ENCODE measurements around the gene TACR1. TPM values are rescaled to one million over a fixed set of nuclear protein-coding genes. Genes with fewer than 3 reads are reported as not detected.
A peak's percentile ranks its signal among the peaks of the same experiment; 100 is the strongest.

The TACR1 gene
- total RNA-seq, 2 donors from 2014 or later: not detected

DNA sequence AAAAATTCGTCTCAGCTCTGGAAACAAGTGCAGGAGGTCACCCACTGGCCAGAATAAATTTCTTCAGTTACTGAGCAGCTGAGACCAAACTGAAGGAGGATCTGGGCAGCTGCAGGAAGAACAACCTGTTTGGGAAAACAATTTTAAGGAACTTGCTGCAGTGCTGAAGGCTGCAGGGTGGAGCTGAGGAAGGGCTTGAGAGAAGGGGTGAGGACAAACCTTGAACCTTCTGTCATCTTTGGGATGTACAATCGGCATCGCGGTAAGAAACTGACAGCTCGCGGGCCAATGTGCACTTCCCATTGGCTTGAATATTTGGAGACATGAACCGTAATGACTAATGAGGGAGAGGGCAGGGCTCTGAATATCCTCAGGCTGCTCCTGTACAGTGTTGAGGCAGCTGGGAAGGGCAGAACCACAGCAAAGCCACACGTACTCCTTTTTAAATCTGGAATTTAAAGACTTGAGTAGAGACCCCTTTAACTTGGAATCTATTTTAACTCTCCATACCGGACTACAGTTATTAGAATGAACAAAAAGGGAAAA lies 90.3 kb downstream of the TACR1 start:
- Mint-ChIP-seq H3K27ac (no peak overlapping the region), H3K36me3 (no peaks in the 10 kb centered on the region), H3K4me3 (no peak overlapping the region), H3K27me3 (peaks cover 15 to 23% of the 10 kb centered on the region in 2 donors), H3K9me3 (no peaks in the 10 kb centered on the region), H3K4me1 (ENCODE audit: low read depth in 2 of 2) (no peaks in the 10 kb centered on the region)
- ATAC-seq (no peak), DNase-seq (ENCODE audit: low spot score) (no peak)

DNA sequence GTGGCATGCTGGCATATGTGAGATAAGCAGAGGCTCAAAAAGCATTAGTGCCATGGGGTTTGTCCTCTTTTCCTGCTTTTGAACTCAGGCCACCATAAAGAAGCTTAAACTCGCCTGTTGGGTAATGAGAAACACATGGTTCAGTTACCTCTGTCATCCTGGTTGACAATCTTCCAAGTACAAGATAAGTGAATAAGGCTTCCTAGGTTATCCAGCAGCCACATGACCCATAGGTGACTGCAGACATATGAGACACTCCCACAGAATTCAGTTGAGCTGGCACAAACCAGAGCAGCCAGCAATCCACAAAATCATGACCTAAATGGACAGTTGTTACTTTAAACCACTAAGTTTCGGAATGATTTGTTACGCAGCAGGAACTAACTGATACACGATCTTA lies 97.3 kb downstream of the TACR1 start:
- H3K4me3 Mint-ChIP-seq: no peak overlapping the region
- H3K9me3 Mint-ChIP-seq: no peaks in the 10 kb centered on the region
- peaks cover 17 to 31% of the 10 kb centered on the region in 2 donors for H3K27me3 Mint-ChIP-seq
- H3K4me1 Mint-ChIP-seq (ENCODE audit: low read depth in 2 of 2): no peaks in the 10 kb centered on the region
- DNase-seq (ENCODE audit: low spot score): no peak
- no peaks in the 10 kb centered on the region for H3K36me3 Mint-ChIP-seq
- no peak overlapping the region for H3K27ac Mint-ChIP-seq
- no peak for ATAC-seq

DNA sequence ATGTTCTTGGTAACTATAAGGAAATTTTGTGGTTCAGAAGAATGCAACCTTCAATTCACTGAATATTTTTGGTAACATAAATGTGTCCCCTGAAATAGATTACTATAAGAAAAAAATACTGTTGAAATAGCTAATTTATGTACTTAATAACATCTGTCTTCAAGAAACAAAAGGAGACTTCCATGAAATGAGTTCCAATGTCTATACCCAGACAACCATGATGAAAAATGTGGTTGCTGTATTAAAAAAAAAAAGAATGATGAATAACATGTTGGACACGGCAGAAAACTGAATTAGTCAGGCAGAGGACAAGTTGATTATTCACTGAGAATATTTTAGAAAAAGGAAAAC lies 98.5 kb downstream of the TACR1 start:
- Mint-ChIP-seq H3K27ac (no peak overlapping the region), H3K4me1 (ENCODE audit: low read depth in 2 of 2) (no peaks in the 10 kb centered on the region), H3K27me3 (peaks cover 17 to 30% of the 10 kb centered on the region in 2 donors)

GRCh38 chr2:75100011-75100800 lies 99.1 kb downstream of the TACR1 start:
- Mint-ChIP-seq H3K4me3 (no peak overlapping the region), H3K4me1 (ENCODE audit: low read depth in 2 of 2) (no peaks in the 10 kb centered on the region)
- no peak for ATAC-seq

More for the DNA sequence above, 98.5 kb downstream of the TACR1 start:
- DNase-seq (ENCODE audit: low spot score) (no peak), ATAC-seq (no peak)
- Mint-ChIP-seq H3K4me3 (no peak overlapping the region), H3K9me3 (no peaks in the 10 kb centered on the region), H3K36me3 (no peaks in the 10 kb centered on the region)

GRCh38 chr2:75099521-75099922 lies 99.8 kb downstream of the TACR1 start:
- H3K36me3 Mint-ChIP-seq: no peaks in the 10 kb centered on the region
- DNase-seq (ENCODE audit: low spot score) (no peak), ATAC-seq (no peak)
- peaks cover 1% of the 10 kb centered on the region for H3K9me3 Mint-ChIP-seq
- H3K27me3 Mint-ChIP-seq: peaks cover 15 to 30% of the 10 kb centered on the region in 2 donors
- no peak overlapping the region for H3K4me3 Mint-ChIP-seq
- H3K4me1 Mint-ChIP-seq (ENCODE audit: low read depth in 2 of 2): peaks cover 1% of the 10 kb centered on the region in 2 donors
- no peak overlapping the region for H3K27ac Mint-ChIP-seq

More at GRCh38 chr2:75100011-75100800, 99.1 kb downstream of the TACR1 start:
- Mint-ChIP-seq H3K27me3 (peaks cover 17 to 30% of the 10 kb centered on the region in 2 donors), H3K27ac (no peak overlapping the region), H3K36me3 (no peaks in the 10 kb centered on the region), H3K9me3 (no peaks in the 10 kb centered on the region)
- DNase-seq (ENCODE audit: low spot score): no peak

DNA sequence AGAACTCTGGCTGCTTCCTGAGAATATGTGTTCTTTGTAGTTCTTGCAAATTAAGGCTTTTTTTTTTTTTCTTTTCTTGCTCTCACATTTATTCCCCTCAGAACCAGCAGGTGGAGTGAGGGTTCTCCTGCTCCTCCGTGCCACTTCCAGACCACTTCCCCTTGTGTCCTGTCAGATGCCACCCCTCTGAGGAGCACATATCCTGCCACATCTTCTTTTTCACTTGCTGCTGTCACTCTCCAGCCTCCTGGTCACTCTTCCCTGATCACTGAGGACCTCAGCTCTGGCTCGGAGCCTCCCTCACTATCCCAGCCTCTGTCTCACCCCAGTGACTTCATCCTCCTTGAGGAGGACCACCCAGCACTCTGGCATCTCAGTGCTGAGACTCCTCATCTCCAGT lies 100.5 kb downstream of the TACR1 start:
- Mint-ChIP-seq H3K27me3 (peaks cover 14 to 28% of the 10 kb centered on the region in 2 donors), H3K27ac (no peak overlapping the region), H3K4me1 (ENCODE audit: low read depth in 2 of 2) (peaks cover 4 to 6% of the 10 kb centered on the region in 2 donors), H3K9me3 (peaks cover 4% of the 10 kb centered on the region), H3K36me3 (no peaks in the 10 kb centered on the region), H3K4me3 (no peak overlapping the region)
- DNase-seq (ENCODE audit: low spot score) (no peak), ATAC-seq (no peak)

- H3K36me3 Mint-ChIP-seq: no peaks in the 10 kb centered on the region
- ATAC-seq (no peak), DNase-seq (ENCODE audit: low spot score) (no peak)
- peaks cover 4 to 6% of the 10 kb centered on the region in 2 donors for H3K4me1 Mint-ChIP-seq (ENCODE audit: low read depth in 2 of 2)
- no peak overlapping the region for H3K27ac Mint-ChIP-seq
- peaks cover 4% of the 10 kb centered on the region for H3K9me3 Mint-ChIP-seq
- no peak overlapping the region for H3K4me3 Mint-ChIP-seq
- H3K27me3 Mint-ChIP-seq: peaks cover 12 to 22% of the 10 kb centered on the region in 2 donors
These were observed 101.5 kb downstream of the TACR1 start for GRCh38 chr2:75097831-75098230.

- Mint-ChIP-seq H3K4me3 (no peak overlapping the region), H3K9me3 (peaks cover 4% of the 10 kb centered on the region), H3K36me3 (no peaks in the 10 kb centered on the region), H3K27ac (no peak overlapping the region), H3K27me3 (peaks cover 7 to 8% of the 10 kb centered on the region in 2 donors), H3K4me1 (ENCODE audit: low read depth in 2 of 2) (peaks cover 4 to 6% of the 10 kb centered on the region in 2 donors)
- DNase-seq (ENCODE audit: low spot score) (no peak), ATAC-seq (peak in 1 of 2 donors; percentile 36)
These were observed 104.9 kb downstream of the TACR1 start for GRCh38 chr2:75094405-75094804.

GRCh38 chr2:75090770-75091515 lies 108.4 kb downstream of the TACR1 start:
- peaks cover 6% of the 10 kb centered on the region for H3K36me3 Mint-ChIP-seq
- H3K27me3 Mint-ChIP-seq: peaks cover 5 to 8% of the 10 kb centered on the region in 2 donors
- peaks cover 4 to 6% of the 10 kb centered on the region in 2 donors for H3K4me1 Mint-ChIP-seq (ENCODE audit: low read depth in 2 of 2)
- ATAC-seq (no peak), DNase-seq (ENCODE audit: low spot score) (no peak)
- H3K4me3 Mint-ChIP-seq: no peak overlapping the region
- no peak overlapping the region for H3K27ac Mint-ChIP-seq
- peaks cover 4% of the 10 kb centered on the region for H3K9me3 Mint-ChIP-seq

- Mint-ChIP-seq H3K36me3 (peaks cover 14% of the 10 kb centered on the region), H3K27ac (no peak overlapping the region), H3K4me3 (no peak overlapping the region), H3K27me3 (peaks cover 8 to 17% of the 10 kb centered on the region in 2 donors), H3K9me3 (peaks cover 2% of the 10 kb centered on the region), H3K4me1 (ENCODE audit: low read depth in 2 of 2) (peaks cover 2 to 4% of the 10 kb centered on the region in 2 donors)
- DNase-seq (ENCODE audit: low spot score): no peak
- no peak for ATAC-seq
These were observed 109.8 kb downstream of the TACR1 start for GRCh38 chr2:75089471-75089870.

GRCh38 chr2:75088791-75089190 lies 110.5 kb downstream of the TACR1 start:
- Mint-ChIP-seq H3K27me3 (peaks cover 8 to 17% of the 10 kb centered on the region in 2 donors), H3K4me3 (no peak overlapping the region), H3K36me3 (peaks cover 14% of the 10 kb centered on the region), H3K27ac (no peak overlapping the region), H3K9me3 (no peaks in the 10 kb centered on the region), H3K4me1 (ENCODE audit: low read depth in 2 of 2) (no peaks in the 10 kb centered on the region)
- DNase-seq (ENCODE audit: low spot score): no peak
- no peak for ATAC-seq

DNA sequence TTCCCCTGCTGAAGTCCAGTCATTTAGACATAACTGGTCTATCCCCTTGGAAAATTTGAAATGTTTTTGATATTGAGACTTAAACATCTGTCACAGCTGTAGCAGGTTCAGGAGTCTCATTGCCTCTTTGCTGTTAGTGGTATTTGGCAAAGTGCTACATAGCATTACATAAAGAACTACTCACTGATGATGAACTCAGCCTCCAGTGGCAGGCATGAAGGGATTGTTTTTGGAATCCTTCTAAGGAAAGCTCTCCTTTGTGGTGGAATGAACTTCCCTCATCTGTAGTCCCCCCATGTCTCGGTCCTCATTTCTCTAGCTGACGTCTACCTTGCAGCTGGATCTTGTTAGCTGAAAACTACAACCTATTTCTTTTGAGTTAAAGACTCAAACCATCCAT lies 111.6 kb downstream of the TACR1 start:
- ATAC-seq: no peak
- peaks cover 8 to 17% of the 10 kb centered on the region in 2 donors for H3K27me3 Mint-ChIP-seq

DNA sequence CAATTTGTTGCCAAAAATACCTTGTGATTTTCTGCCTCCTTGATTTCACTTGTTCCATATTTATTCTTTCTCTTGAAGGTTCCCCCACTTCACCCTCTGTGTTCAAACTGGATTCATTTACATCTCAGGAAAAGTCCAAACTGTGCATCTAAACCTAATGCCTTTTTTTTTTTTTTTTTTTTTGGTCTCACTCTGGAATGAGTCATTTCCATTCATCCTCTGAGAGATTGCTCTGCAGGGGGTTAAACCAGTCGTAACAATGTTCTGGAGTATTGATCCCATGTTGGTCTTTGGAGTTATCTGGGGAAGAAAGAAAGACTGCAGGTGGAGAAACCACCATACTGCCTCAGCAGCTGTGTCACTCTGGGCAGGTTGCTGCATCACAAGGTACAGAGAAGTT lies 119.7 kb downstream of the TACR1 start:
- H3K4me1 Mint-ChIP-seq (ENCODE audit: low read depth in 2 of 2): no peaks in the 10 kb centered on the region
- DNase-seq (ENCODE audit: low spot score) (no peak), ATAC-seq (no peak)
- no peak overlapping the region for H3K27ac Mint-ChIP-seq
- H3K36me3 Mint-ChIP-seq: no peaks in the 10 kb centered on the region
- H3K27me3 Mint-ChIP-seq: peaks cover 0 to 2% of the 10 kb centered on the region in 2 donors
- no peak overlapping the region for H3K4me3 Mint-ChIP-seq
- H3K9me3 Mint-ChIP-seq: no peaks in the 10 kb centered on the region

More for the DNA sequence above, 111.6 kb downstream of the TACR1 start:
- Mint-ChIP-seq H3K27ac (no peak overlapping the region), H3K4me1 (ENCODE audit: low read depth in 2 of 2) (no peaks in the 10 kb centered on the region), H3K9me3 (no peaks in the 10 kb centered on the region), H3K36me3 (peaks cover 14% of the 10 kb centered on the region), H3K4me3 (no peak overlapping the region)
- DNase-seq (ENCODE audit: low spot score): no peak

DNA sequence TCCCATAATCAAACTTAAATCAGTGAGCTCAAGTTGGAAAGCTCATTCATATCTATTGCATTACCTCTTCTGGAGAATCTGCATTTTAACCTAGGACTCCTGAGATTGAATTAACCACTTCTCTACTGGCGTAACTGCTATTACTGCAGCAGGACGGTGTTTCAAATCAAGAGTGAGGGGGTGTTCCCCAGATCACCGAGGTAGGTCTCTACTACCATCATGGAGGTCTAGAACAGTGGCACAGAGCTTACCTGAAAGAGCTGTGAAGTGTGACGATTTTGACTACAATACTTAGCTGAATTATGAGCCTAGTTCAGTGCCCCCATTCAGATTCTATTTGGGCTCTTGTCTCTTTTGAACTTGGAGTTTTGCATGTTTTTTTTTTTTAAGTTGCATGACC lies 121.4 kb downstream of the TACR1 start:
- no peak overlapping the region for H3K4me3 Mint-ChIP-seq
- H3K9me3 Mint-ChIP-seq: no peaks in the 10 kb centered on the region
- no peaks in the 10 kb centered on the region for H3K36me3 Mint-ChIP-seq
- H3K27me3 Mint-ChIP-seq: peaks cover 0 to 2% of the 10 kb centered on the region in 2 donors
- H3K4me1 Mint-ChIP-seq (ENCODE audit: low read depth in 2 of 2): no peaks in the 10 kb centered on the region
- ATAC-seq (no peak), DNase-seq (ENCODE audit: low spot score) (no peak)
- no peak overlapping the region for H3K27ac Mint-ChIP-seq

Measured in natural killer cell treated with Interleukin-12 subunit alpha and Interleukin-12 subunit beta and Interleukin-15 and Interleukin-18, amount 100 ng/mL, for 72 hours (primary cell).